Epidermal melanocyte (primary cell): ENCODE data around the gene SOCS2.
"Not testable (repeated sequence)": the region's sequence is repeated elsewhere in the genome, so short reads cannot be mapped to it uniquely, and the experiment has no call there.

Experiments
- DNase-seq: peaks from one replicate; pipeline ENCODE4 v3.0.0; 2011; ENCODE audit warnings: low spot score; ENCODE audit not compliant: insufficient read length

SOCS2 gene

DNA sequence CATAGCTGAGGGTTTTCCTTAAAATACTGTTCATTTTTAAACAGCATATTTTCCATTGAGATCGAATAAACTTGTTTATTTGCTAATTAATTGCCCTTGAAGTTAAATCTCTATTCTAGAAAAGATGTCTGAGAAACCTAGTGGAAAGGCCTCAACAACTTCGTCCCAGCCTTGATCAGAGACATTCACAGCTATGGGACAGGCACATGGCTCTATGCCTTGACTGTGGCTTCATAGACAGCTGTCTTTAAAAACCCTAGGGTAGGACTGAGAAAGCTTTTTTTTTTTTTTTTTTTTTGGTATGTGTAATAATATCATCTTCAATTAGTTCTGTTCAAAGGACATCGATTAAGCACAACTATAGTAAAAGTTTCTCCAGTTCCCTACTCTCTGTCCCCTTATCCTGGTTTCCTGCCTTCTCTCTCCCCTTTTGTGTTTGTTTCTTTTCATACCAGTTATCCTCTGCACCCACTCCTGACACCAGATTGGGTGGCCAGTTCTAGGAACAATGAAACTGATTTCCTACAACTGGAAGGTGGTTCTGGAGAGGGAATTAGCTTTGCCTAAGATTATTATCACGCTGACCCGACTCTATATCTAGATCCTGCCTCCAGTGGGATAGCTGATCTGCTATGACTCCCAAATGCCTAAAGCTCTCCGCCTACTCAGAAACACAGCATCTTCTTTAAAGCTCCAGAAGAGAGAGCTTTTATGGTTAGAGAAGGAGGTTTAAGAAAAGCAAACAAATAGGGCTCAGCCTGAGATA lies 20.3 kb downstream of the SOCS2 start:
- DNase-seq: no peak

DNA sequence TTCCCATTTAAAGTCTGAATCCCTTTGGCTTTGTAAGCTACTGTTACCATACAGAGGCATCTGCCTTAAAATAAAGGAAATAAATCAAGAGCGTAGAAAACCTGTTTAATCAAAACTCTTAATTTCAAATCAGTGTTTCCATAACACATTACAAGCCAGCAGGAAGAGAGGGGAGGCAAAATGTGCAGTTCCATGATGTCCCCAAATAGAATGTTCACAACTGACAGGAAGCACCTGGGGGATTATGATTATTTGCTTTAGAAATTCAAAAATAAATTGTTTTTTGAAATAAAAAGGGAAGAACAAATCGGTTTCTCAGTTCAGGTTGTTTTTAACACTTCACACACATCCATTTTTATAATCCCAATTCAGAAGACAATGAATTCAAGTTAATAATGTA lies 21.4 kb downstream of the SOCS2 start:
- DNase-seq: no peak

DNA sequence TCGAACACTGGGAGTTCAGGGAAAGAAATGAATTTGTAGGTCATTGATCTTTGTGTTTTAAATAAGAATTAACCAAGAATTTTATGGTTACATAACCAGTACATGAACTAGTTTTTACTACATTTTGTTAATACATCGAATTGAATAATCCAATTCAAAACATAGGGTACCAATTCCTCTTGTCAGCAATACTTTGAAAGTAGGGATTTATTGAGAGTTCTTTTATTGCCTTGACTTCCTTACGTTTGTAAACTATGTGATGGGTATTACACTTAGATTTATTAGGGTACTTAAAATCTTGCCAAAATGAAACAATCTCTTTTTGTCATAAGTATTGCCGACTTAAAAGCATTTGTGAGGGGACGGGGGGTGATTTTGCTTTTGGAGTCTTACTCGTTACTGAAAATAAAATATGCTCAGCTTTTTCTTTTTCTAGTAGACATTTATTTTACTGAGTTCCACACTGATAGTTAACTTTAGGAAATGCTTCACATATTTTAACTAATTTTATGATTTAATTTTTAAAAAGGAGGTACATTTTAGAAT lies 22.4 kb downstream of the SOCS2 start:
- DNase-seq: no peak

DNA sequence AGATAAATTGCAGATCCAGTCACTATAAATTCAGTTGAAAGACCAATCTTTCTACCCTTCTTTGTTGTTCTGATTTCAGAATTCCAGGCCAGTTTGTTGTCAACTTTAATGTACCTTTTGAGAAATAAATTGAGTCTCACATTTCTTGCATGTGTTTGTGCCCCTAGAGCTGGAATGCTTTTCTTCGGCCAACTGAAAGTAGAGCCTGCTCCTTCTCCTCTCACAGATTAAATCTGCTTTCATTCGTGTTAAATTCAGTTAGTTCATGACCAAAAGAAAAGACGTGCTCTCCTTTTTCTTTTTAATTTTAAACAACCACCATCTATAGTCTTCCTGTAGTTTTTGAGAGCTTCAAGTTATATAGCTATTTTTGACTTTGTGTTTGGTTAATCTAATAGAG lies 22.9 kb downstream of the SOCS2 start:
- no peak for DNase-seq

DNA sequence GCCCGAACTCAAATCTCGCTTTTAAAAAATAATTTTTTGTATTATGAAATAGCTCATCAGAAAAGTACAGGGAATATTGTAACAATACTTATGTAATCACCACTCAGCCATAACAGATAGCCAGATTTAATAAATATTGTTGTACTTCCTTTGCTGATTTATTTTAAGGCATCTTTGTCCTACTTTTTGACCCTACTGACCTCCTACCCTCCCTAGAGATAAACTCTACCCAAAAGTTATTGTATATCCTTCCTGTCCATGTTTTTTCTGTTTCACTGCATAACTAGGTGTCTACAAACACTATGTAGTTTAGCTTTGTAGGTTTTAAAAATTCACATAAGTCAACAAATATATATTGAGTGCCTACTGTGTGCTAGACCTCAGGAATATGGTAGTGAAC lies 25.1 kb downstream of the SOCS2 start:
- no peak for DNase-seq

GRCh38 chr12:93599192-93599591 lies 26.7 kb downstream of the SOCS2 start:
- DNase-seq: no peak

DNA sequence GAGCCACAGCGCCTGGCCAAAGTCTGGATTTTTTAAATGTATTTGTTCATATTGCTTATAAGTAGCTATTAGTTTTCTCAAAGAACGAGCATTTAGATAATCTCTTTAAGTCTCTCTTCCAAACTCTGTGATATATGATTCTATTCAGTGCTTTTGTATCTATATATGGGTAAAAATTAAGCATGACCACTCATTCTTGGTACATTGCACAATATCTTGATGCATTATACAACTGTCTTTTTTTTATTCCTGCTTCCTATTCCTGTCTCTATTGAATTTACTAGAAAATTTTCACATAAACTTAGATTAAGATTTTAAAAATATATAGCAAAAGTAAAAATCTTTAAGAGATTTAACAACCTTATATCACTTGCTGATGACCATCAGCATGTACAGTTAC lies 29.1 kb downstream of the SOCS2 start:
- DNase-seq: no peak

GRCh38 chr12:93602897-93603668 lies 30.6 kb downstream of the SOCS2 start:
- DNase-seq: no peak

DNA sequence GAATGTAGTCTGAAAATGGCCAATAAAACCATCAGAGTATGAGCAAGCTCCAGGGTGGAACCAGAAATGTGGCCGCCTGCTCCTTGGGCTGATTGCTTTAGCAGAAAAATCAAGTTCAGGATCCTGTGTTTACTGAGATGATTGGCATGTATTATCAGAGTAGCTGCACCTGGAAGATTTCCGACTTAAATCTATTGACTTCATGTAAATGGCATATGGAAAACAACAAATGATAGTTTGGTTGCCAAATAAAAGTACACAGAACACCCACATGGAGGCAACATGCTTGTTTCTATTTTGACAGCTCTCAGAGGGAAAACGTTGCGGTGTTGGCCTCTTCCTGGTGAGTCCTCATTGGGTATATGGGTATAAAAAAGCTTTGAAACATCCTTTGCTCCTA lies 31.3 kb downstream of the SOCS2 start:
- DNase-seq: no peak

- no peak for DNase-seq
These were observed 35.8 kb downstream of the SOCS2 start for GRCh38 chr12:93608313-93608712.

- no peak for DNase-seq
These were observed 37.1 kb downstream of the SOCS2 start for GRCh38 chr12:93609281-93610192.

DNA sequence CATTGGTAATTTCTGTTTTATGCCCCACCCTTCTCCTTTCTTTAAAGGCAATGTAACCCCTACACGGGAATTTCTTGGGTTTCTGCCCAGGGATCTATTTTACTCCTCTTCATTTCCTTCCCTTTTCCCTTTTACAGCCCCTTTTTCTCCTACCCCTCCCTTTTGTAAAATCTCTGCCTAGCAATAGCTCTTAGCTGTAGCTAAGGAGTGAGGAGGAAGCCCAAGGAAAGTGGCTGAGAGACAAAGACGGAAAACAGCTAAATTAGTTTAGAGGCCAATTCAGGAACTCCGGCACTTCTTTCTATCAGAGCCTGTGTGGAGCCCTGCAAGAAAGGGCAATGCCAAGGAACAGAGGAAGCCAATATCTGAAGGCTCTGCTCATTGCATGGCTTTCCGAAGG lies 40.3 kb downstream of the SOCS2 start:
- no peak for DNase-seq

DNA sequence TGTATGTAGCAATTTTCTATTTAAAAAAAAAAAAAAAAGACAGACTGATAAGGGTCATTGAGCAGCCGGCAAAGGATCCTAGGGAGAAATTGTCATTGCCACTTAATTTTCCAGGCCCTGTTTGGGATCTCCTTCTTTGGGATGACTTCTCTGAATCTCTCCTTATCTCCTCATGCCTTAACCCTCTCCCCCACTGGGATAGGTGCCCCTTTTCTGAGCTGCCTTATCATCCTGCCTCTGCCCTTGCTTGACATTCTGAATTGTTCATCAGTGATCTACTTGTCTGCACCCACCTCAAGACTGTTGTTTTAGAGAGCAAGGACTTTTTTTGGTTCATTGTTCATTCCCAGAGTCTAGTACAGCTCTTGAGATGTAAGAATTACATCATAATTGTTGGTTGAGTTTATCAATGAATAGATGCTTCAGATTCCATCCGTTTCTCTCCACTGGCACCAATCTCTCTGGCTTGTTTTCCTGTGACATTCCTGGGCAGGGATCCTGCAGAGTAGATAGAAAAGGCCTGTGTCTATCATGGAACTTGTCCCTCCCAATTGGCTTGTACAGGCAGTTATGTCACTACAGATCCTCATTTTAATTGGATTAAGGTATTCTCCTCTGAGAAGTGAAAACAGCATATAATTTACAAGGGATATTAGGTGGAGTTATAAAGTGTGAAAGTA lies 42.6 kb downstream of the SOCS2 start:
- DNase-seq: no peak

DNA sequence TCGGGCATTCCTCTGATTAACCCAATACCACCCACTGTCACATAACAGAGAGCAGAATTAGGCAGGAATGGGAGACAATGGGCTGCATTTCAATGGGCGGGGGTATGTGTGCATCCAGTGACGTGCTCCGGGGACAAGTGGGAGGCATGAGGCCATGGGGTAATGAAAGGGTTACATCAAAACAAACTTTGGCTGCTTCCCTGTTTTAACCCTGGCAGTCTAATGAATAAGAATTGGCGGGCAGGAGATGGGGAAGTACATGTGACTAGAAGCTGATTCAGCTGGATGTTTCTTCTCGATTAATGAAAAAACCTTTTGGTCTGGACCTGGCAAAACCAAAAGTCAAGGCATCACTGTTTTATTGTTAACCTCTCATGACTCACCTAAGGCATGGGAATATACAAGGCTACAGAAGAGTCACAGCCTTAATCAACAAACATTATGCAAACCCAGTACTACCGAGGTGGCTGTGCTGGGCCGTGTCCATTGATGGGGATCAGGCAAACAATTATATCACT lies 44.2 kb downstream of the SOCS2 start:
- no peak for DNase-seq

- no peak for DNase-seq
These were observed 46.5 kb downstream of the SOCS2 start for GRCh38 chr12:93618891-93619410.

- no peak for DNase-seq
These were observed 49.5 kb downstream of the SOCS2 start for GRCh38 chr12:93621986-93622385.

DNA sequence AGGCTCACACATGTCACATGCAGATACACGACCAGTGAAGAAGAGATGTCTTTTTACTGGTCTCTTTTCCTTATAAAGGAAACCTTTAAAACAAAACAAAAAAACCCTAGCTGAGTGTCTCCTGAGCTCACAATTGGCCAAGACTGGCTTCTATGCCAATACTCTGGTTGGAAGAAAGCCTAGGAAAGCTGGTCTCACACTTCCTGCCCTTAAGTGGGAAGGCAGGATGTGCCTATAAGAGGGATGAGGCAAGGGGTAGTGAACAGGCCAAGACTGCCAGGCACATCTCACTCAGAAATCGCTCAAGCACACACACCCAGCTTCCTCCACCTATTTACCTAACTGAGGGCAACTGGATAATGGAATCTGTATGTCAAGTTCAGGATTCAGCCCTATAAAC lies 50.0 kb downstream of the SOCS2 start:
- no peak for DNase-seq

- peak; percentile 57 for DNase-seq
These were observed 52.3 kb downstream of the SOCS2 start for GRCh38 chr12:93624595-93625294.

DNA sequence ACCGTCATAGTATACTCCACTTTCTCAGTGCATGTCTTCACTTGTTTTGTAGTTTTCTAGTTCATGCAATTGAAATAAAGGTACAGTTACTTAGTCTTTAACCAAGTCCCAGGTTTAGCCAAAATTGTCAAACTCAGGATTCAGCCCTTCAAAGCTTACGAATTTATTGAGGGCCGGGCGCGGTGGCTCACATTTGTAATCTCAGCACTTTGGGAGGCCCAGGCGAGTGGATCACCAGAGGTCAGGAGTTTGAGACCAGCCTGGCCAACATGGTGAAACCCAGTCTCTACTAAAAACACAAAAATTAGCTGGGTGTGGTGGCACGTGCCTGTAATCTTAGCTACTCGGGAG lies 52.8 kb downstream of the SOCS2 start:
- DNase-seq: not testable (repeated sequence)

DNA sequence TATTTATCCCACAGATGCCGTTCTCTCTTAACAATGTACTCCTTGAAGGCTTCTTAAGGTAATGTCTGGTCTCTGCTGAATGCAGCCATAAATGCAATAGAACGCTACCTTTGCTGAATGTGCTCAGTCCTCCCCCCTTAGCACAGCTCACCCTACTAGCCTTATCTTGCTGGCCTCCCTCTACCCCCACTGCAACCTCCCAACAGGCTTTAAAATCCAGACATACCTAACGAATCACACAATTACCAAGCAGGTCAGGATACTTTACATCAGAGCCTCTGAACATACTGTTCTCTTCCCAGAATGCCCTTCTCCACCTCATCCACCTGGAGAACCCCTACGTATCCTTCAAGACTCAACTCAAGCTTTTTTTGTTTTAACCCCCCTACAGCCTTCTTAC lies 53.7 kb downstream of the SOCS2 start:
- DNase-seq: no peak
